Activated T-cell treated with anti-CD3 and anti-CD28 coated beads, Interleukin-2, amount 50 U/mL, for 1 hour (primary cell): ENCODE data around the gene ZC3H10.
"Not testable (repeated sequence)": the region's sequence is repeated elsewhere in the genome, so short reads cannot be mapped to it uniquely, and the experiment has no call there.

Experiments
- DNase-seq: peaks from one replicate; pipeline ENCODE4 v3.0.0-alpha.2; 2020

The ZC3H10 gene

DNA sequence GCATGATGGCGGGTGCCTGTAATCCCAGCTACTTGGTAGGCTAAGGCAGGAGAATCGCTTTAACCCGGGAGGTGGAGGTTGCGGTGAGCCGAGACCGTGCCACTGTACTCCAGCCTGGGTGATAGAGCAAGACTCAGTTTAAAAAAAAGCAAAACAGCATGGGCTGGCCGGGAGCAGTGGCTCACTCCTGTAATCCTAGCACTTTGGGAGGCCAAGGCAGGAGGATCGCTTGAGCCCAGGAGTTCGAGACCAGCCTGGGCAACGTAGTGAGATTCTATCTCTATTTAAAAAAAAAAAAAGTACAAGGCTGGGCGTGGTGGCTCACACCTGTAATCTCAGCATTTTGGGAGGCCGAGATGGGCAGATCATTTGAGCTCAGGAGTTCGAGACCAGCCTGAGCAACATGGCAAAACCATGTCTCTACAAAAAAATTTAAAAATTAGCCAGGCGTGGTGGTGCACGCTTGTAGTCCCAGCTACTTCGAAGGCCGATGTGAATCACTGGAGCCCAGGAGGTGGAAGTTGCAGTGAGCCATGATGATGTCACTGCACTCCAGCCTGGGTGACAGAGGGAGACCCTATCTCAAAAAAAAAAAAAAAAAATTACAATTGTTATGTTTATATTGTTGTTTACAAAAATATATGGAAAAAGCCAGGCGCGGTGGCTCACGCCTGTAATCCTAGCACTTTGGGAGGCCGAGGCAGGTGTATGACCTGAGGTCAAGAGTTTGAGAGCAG is 38.6 kb downstream of the ZC3H10 start:
- not testable (repeated sequence) for DNase-seq

DNA sequence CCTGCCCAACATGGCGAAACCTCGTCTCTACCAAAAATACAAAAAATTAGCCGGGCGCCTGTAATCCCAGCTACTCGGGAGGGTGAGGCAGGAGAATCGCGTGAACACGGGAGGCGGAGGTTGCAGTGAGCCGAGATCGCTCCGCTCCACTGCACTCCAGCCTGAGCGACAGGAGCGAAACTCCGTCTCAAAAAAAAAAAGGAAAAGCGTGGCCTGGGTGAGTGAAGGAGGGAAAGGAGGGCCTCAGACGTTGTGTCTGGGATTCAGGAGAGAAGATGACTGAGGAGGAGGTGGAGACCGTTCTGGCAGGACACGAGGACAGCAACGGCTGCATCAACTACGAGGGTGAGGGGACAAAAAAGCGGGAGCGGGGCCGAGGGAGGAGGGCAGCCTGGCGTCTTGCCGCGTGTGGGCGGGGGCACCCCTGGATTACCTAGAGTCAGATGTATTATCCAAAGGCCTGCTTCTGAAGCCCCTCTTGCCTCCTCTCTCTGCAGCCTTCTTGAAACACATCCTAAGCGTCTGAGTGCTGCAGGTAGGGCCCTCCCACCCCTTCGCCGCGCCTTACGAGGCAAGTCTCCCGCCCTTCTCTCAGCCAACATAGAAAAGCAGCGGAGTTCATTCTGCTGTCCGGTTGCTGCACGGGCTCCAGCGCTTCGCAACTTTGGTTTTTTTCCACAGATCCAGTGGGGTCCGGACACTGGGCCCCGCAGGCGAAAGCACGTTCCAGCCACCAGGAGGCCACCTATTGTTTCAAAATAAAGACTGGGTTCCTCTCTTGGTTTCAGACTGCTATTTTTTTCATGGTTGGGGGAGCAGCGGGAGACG is 39.3 kb downstream of the ZC3H10 start:
- DNase-seq: peak; percentile 69

DNA sequence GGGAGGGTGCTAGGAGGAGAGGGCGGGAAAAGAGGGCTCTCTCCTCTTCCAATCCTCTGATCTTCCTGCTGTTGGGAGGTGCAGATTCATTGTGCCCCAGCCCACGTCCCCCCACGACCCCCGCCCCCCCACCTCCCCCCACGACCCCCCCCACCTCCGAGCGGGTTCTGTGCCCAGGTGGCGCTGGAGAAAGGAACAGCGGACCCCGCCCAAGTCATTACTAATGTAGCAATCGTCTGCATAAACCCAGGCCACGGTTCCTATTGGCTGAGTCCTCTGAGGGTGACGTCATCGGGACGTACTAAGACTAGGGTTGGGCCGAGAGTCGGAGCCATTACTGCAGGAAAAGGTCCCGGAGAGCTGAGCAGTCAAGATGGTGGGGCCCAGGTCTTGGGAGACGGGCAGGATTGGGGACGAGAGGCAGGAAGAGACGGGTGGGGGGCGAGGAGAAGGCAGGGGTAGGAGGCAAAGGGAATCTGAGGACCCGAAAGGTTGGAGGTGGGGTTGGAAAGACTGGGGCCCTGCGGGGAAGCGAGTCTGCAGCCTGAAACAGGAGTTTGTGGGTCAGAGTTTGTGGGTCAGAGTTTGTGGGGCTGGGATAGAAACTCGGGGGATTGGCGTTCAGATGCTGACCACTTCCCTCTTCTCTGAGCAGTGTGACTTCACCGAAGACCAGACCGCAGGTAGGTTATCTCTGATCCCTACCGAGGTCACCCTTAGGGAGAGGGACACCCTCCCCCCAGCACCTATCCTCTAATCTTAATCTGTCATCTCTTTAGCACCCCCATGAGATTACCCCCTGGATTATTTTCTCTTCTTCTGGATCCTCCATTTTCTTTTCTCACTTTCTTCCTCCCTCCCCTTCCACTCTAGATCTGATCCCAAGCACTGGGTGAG is 40.2 kb downstream of the ZC3H10 start, which contains the start of gene MYL6:
Gene MYL6 (plus strand): TSS at position 331 of the 897 bp plus-strand sequence. CDS start 43 bp downstream, at position 374.
- DNase-seq: peak; percentile 81

DNA sequence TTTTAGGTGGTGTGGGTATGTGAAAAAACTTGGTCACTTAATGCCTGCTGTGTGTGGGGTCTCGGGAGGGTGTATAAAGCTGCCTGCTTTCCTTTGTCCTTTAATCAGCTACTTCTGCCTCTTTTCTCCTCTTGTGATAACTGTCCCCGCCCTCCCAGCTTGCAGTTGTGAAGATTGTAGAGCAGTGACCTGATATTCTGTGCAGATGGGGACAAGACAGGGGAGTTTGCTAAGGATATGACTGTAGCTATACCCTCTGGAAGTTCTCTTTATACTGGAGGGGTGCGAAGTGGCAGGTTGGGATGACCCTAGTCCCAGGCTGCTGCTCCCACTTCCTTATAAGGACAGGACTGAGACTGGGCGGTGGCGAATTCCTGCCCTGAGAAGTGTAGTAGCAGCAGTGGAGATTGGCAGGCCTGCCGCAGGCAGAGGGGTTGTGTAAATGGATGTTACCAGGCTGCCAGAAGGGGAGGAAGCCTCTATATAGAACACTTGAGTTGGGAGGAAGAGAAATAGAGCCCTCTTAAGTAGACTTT is 40.9 kb downstream of the ZC3H10 start:
- DNase-seq: no peak

DNA sequence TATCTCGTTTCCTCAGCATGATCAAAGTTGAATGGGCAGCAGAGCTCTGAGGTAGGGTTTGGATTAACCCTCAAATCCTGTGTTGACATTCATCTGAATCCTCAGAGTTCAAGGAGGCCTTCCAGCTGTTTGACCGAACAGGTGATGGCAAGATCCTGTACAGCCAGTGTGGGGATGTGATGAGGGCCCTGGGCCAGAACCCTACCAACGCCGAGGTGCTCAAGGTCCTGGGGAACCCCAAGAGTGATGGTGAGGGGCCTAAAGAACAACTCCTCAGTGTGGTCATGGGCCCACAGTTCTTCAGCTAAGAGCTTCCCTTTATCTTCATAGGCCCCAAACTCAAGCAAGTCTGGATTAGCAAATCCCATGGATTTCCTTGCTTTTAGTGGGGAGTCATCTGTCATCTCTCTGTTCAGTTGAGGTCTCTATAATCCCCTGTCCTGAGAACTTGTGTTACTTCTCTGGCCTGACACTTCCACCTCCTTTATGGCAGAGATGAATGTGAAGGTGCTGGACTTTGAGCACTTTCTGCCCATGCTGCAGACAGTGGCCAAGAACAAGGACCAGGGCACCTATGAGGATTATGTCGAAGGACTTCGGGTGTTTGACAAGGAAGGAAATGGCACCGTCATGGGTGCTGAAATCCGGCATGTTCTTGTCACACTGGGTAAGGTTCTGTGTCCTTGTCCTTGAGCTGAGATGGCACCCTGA is 41.6 kb downstream of the ZC3H10 start:
- DNase-seq: no peak

DNA sequence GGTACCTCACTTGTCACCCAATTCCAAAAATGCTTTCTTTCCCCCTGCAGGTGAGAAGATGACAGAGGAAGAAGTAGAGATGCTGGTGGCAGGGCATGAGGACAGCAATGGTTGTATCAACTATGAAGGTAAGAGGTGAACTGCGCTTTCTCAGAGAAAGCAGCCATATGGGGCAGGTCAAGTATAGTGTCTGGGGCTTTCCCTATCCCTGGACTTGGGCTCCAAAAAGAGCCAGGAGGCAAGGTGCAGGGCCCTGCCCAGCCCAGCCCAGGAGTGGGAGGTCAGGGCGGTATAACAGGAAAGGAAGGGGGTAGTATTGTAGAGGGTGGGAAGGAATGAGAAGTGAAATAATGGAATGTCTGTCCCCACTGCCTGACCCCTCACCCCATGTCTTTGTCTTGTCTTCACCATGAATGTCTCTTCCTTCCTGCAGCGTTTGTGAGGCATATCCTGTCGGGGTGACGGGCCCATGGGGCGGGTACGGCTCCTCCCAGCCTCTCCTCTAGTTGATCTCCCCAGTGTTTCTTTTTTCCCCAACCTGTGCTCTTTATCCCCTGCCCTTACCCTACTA is 42.2 kb downstream of the ZC3H10 start:
- peak; percentile 68 for DNase-seq

DNA sequence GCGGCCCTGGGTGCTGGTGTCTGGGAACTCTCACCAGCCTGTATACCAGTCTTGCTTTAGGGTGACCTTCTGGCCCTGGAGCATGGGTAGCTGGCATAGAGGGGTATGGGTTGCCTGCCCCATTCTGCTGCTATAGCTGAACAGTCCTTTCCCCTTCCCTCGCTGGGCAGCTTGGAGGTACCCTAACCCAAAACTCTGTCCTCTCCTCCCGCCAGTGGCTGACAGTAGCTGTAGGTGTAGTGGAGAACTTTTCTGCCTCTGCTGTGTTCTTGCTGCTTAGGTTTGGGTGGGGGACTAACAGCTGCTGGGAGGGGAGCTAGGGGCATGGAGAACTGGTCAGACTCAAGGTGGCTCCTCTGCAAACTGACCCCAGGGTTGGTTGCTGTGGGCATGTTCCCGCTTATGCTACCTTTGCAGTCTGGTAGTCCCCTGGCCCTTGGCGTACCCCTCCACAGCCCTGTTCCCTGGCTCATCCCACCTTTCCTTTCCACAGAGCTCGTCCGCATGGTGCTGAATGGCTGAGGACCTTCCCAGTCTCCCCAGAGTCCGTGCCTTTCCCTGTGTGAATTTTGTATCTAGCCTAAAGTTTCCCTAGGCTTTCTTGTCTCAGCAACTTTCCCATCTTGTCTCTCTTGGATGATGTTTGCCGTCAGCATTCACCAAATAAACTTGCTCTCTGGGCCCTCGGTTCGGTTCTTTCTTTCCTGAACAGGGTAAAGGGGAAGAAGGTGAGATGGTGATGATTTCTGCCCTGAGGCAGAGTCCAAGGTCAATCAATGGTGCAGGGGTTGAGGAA is 43.0 kb downstream of the ZC3H10 start:
- DNase-seq: no peak

DNA sequence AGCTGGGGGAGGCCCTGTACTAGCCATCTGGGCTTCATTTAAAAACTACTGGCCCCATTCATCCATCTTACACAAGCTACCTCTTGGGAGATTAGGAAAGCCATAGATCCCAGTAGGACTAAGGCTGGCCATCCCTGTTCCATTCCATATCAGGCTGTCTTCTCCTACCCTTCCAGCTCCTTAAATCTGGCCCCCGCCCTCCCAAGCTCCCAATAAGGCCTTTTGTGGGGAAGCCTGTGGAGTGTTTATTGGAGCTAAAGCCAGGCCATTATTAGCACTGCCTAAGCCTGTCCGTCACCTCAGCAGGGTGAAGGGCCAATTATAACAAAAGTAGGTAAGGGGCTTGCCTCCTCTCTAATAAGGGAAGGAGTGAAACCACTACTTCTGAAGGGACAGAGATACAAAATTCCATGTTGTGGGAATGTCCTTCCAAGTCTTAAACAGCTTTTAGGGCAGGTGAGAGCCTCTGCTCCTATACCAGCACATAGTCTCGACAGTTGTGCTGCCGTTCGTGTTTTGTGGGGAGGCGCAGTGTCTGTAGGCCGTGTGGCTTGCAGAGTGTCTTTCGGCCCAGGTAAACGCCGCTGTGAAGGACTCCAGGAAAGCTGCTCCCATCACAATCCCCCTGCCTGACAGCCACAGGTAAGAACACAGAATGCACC is 43.8 kb downstream of the ZC3H10 start:
- DNase-seq: no peak

DNA sequence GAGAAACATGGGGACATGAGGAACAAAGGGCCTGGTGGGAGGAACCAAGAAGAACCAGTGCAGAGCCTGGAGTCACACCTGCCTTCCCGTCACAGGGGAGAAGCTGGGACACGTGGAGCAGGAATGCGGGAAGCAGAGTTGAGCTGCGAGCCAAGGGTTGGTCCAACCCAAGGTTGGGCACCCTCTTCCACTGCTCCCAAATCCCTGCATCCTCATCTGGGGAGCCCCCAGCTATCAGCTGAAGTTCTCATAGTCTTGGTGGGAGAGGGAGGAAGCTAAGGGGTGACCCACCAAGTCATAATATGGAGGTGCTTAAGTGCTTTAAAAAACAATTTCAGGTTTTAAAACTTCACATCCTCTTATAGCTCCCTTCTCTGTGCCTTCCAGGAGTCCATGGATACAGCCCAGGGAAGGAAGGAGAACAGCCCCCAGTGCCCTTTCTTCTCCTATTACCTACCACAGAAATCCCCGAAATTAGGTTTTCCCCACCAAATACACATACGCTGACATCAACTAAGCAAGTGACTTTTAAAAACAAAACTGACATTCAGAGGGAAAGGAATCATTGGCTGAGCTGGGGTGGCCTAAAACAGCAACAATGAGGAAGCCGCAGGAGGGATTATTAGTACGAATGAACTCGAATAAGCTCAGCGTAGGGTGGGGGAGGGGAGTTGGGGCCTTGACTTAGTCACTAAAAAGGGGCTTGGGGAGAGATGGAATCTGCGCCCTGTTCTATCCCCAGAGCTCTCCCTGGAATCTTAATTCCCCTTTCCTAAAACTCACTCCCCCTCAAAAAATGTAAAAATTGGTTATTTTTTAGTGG is 44.6 kb downstream of the ZC3H10 start:
- DNase-seq: no peak

DNA sequence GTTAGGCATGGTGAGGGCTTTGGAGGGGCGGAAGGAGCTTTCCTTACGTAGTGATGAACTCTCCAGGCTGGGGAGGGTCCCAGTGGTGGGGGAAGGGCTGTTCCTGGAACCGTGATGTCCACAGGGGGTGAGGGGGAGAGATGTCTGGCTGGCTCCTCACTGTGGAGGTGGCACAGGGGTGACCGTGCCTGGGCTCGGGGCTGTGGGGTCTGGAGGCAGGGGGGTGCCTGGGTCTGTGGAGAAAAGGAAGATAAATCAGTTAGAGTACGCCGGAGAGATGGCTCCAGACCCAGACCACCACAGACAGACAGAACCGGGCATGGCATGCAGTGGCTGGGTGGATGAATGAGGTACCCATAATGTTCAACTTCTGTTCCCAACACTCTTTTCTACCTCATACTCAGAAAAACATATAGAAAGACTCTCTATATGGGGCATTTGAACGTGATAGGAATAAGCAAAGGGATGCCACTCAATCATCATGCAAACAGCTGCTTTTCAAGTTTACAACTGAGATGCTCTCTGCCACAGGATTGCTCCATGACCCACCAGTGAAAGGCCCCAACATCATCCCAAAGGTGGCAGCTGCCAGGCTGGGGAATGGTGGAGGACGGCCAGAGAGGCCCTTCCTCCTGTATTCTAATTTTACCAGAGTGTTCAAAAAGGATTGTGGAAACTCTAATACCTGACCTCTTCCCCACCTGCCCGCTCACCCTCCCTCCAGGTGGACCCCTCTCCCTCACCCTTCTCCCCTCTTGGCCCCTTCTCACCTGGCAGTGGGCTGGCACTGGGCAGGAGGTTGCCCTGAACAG is 45.7 kb downstream of the ZC3H10 start:
- no peak for DNase-seq

DNA sequence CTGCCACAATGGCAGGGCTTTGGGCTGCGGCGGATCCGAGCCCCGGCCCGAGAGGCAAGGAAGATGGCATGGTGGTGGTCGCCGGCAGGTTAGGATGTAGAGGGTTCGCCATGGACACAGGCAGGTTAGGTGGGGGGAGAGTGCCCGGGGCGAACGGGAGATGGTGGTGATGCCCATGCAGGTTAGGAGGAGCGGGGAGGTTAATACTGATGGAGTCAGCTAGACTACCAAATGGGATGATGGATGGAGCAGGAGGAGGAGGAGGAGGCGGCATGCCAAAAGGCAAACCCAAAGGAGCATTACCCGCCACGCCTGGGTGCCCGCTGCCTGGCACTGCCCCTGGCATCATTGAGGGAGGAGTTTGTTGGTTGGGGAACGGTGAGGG is 46.3 kb downstream of the ZC3H10 start:
- DNase-seq: no peak

DNA sequence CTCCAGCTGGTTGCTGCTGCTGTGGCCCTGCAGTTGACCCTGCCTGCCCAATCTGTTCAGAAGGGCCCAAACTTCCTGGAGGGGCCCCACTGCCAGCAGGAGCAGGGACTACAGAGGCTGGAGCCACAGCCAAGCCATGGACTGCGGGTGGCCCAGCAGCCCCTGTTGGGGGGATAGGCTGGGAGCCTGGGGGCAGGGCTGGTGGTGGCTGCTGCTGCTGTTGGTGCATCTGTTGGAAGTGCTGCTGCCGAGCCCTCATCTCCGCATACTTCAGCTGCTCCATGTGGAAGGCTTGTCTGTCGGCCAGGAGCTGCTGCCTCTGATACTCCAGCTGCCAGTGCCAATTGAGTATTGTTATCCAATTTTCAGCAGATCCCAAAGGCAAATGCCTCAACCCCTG is 47.3 kb downstream of the ZC3H10 start:
- no peak for DNase-seq

DNA sequence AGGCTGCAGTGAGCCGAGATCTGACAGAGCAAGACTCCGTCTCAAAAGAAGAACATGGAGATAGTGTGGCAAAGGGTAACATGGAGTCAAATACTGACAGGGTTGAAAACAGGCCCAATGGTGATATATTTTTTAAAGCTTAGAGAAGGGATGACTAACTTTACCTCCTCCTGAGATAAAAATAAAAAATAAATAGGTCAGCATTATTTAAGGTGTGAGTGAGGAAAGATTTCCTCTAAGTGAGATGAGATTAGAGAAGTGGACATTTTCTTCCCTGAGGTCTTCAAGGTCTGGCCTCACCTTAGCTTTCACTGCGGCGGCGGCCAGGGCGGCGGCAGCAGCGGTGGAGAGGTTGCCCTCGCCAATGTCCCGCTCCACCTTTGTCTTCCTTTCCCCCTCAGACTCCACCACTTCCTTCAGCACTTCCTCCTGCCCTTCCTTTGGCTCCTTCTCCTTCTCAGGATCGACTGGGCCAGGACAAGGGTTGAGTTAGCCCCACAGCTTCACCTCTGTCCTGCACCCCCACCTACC is 51.2 kb downstream of the ZC3H10 start:
- DNase-seq: no peak

DNA sequence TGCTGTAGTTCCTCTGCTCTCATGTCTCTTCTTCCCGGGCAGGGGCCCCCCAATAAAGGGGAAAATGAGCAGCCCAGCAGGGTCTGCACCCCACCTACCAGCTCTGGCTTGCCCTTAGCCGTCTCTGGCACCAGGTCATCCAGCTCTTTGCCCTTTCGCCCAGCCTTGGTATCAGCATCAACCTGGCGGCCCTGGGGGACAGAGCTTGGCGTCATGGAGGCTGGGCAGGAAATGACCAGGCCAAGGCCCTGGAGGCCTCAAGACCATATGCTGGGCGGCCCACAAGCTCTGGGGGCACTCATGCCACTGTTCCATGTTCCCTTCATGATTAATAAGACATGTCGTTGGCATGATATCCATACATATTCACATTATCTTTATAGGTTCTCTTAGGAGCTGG is 54.8 kb downstream of the ZC3H10 start:
- DNase-seq: no peak
